ENCODE measurements around the gene CIAO2A.

CIAO2A gene

GRCh38 chr15:64117759-64118487 is 24.3 kb upstream of the CIAO2A start:
- TF ChIP-seq FOXP2 (optimal IDR thresholded peaks at IDR 0.05; ENCODE audit: borderline replicate concordance, extremely low read depth, extremely low read length, insufficient read depth) (no peak), POLR2AphosphoS5 (IDR thresholded peaks at IDR 0.05; ENCODE audit: low read depth, low read length) (no peak), REST (IDR thresholded peaks at IDR 0.05; ENCODE audit: insufficient read depth in 1 of 2, low read depth in 2 of 2, low read length in 2 of 2) (no peak), TAF1 (IDR thresholded peaks at IDR 0.05; ENCODE audit: borderline replicate concordance, insufficient read depth, low read length) (no peak), SIN3A (IDR thresholded peaks at IDR 0.05; ENCODE audit: borderline replicate concordance, insufficient read depth, low read length) (no peak)

DNA sequence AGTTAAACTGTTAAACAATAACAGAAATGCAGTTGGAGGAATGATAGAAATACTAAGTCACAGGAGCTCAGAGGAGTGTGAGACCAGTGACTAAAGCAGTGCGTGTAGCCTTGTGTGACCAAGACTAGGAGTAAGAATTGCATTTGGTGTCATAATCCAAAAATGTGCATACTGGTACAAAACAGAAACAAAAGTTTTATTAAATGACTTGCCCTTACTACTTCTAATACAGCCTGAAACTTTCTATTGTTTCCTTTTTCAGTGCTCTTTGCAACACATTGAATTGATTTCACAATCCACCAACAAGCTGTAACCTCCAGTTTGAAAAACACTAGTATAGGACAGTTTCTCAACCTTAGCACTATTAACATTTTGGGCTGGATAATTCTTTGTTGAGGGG is 19.3 kb upstream of the CIAO2A start:
- TF ChIP-seq SIN3A (IDR thresholded peaks at IDR 0.05; ENCODE audit: borderline replicate concordance, insufficient read depth, low read length) (no peak), FOXP2 (optimal IDR thresholded peaks at IDR 0.05; ENCODE audit: borderline replicate concordance, extremely low read depth, extremely low read length, insufficient read depth) (no peak), TAF1 (IDR thresholded peaks at IDR 0.05; ENCODE audit: borderline replicate concordance, insufficient read depth, low read length) (no peak), REST (IDR thresholded peaks at IDR 0.05; ENCODE audit: insufficient read depth in 1 of 2, low read depth in 2 of 2, low read length in 2 of 2) (no peak), POLR2AphosphoS5 (IDR thresholded peaks at IDR 0.05; ENCODE audit: low read depth, low read length) (no peak)

DNA sequence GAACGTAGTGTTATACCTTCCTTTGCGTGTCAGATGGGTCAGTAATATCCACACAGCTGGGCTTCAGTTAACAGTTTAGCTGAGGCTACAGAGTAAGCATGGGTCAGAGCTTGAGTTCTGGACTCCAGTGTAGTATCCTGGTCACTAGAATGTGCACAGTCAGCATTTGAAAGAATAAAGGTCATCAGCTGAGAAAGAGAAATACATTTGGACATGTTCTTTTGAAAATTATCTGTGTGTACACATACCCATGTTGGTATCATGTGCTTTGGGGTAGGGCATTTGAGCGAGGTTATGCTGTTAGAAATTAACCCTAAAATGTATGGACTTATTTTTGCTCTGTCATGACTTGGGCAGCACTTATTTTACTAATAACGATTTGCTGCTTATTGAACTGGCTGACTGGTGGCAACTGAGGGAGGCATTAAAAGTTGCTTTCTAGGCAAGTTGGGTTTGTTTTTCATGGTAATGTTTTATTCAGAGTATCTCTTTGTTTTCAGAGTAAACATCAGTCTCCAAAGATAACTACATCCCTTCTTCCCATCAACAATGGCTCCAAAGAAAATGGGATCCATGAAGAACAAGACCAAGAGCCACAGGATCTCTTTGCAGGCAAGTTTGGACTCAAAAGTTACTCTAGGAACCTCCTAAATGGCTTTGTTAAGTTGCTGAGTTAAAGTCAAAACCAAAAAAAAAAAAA is 18.6 kb upstream of the CIAO2A start:
- TF ChIP-seq TAF1 (IDR thresholded peaks at IDR 0.05; ENCODE audit: borderline replicate concordance, insufficient read depth, low read length) (no peak), REST (IDR thresholded peaks at IDR 0.05; ENCODE audit: insufficient read depth in 1 of 2, low read depth in 2 of 2, low read length in 2 of 2) (no peak), SIN3A (IDR thresholded peaks at IDR 0.05; ENCODE audit: borderline replicate concordance, insufficient read depth, low read length) (no peak)

DNA sequence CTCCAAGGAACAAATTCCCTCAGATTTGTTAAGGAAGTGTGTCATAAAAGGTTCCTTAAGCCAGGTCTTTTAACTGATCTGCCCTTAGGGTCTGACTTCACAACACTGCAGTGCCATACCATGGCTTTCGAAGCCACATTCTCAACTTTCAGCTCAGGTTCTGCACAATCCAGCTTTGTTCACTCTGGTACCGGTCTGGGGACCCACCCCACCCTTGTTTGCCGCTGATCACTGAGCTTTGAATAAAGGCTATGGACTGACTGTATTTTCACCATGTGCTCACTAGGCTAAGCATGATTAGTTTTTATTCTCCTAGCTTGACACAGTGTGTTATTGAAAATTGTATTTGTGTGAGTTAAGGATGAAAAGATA is 18.0 kb upstream of the CIAO2A start:
- TF ChIP-seq FOXP2 (optimal IDR thresholded peaks at IDR 0.05; ENCODE audit: borderline replicate concordance, extremely low read depth, extremely low read length, insufficient read depth) (no peak), TAF1 (IDR thresholded peaks at IDR 0.05; ENCODE audit: borderline replicate concordance, insufficient read depth, low read length) (no peak), SIN3A (IDR thresholded peaks at IDR 0.05; ENCODE audit: borderline replicate concordance, insufficient read depth, low read length) (no peak), POLR2AphosphoS5 (IDR thresholded peaks at IDR 0.05; ENCODE audit: low read depth, low read length) (no peak), REST (IDR thresholded peaks at IDR 0.05; ENCODE audit: insufficient read depth in 1 of 2, low read depth in 2 of 2, low read length in 2 of 2) (no peak)

Data from PFSK-1 (cell line).